GM12874 (cell line): ENCODE data around the gene KCNF1.

Experiments
- TF ChIP-seq, protein P1 (sequence below): IDR thresholded peaks from 2 replicates; pipeline ENCODE4 v1.5.1; 2011; ENCODE audit warnings: low read depth, mild to moderate bottlenecking, control low read depth, low read length, moderate library complexity; ENCODE audit not compliant: insufficient read depth

Gene KCNF1

GRCh38 chr2:10919410-10919770 lies 7.7 kb downstream of the KCNF1 start:
- TF ChIP-seq, protein P1, sequence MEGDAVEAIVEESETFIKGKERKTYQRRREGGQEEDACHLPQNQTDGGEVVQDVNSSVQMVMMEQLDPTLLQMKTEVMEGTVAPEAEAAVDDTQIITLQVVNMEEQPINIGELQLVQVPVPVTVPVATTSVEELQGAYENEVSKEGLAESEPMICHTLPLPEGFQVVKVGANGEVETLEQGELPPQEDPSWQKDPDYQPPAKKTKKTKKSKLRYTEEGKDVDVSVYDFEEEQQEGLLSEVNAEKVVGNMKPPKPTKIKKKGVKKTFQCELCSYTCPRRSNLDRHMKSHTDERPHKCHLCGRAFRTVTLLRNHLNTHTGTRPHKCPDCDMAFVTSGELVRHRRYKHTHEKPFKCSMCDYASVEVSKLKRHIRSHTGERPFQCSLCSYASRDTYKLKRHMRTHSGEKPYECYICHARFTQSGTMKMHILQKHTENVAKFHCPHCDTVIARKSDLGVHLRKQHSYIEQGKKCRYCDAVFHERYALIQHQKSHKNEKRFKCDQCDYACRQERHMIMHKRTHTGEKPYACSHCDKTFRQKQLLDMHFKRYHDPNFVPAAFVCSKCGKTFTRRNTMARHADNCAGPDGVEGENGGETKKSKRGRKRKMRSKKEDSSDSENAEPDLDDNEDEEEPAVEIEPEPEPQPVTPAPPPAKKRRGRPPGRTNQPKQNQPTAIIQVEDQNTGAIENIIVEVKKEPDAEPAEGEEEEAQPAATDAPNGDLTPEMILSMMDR: no peak

- TF ChIP-seq, protein P1: no peak
Observed at GRCh38 chr2:10919771-10920621, 8.3 kb downstream of the KCNF1 start.

DNA sequence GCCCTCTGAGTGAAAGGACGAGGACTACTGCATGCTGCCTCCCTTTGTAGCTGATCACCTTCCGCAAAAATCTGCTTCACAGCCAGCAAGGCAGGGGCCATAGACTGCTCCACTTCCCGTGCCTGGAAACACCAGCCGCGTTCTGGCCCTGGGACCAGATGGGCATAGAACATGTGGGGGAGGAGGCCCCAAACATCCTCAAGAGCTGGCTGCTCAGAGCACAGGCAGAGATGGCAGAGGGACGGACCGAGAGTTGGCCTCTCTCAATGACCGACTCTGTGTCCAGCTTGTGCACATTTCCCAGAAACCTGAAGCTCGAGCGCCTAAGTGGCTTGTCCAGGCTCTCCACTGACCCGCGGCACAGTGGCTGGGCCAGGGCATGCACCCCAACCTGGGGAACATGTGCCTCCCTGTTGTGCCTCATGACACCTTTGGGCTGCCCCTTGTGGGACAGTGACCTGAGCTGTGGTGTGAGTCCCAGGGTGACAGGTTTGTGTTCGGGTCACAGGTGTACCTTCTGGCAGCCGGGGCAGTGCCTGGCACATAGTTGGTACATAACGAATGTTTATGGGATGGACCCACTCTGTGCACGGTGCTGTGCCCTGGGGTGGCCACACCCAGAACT lies 9.1 kb downstream of the KCNF1 start:
- TF ChIP-seq, protein P1: no peak

DNA sequence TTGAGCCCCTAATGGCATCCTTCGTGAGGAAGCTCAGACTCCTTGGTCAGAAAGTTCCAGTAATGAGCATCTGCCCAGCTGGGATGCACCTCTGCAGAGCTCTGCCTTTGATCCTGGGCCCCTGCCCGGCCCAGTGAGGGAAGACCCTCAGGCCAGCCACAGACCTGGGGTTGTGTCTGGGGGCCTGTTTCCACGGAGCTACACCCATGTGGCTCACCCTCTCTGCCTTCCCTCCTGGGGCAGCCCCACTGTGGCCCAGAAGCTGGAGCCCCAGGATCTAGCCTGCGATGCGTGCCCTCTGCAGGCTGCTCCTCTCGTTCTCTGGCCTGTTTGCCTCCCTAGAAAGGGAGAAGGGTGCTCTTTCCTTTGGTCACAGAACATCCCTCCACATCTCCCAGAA lies 9.8 kb downstream of the KCNF1 start:
- TF ChIP-seq, protein P1: no peak

GRCh38 chr2:10922307-10923007 lies 10.7 kb downstream of the KCNF1 start:
- TF ChIP-seq, protein P1: no peak

GRCh38 chr2:10923008-10923375 lies 11.3 kb downstream of the KCNF1 start:
- TF ChIP-seq, protein P1: no peak

DNA sequence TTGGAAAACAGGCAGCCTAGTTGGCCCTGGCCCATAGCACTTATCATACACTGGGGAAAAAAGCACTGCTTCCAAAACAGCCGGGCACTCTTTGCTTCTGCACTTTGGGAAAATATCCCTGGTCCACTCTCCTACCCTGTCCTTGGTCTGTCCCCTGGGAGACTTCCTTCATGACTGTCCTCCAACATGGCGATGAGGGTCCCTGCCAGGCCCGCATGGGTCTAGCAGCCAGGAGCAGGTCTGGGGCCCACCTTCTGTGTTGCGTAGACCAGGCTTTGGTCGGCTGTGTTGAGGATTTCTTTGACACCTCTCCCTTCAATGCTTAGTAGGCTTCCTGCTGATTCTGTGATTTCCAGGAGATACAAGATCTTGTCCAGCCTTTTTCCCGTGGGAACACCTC lies 12.2 kb downstream of the KCNF1 start:
- TF ChIP-seq, protein P1: no peak
